Nephron progenitor cell (in vitro differentiated cells): Measurements from ENCODE around the gene RTL1.

Experiments
- DNase-seq: peaks from one replicate; pipeline ENCODE4 v3.0.0; 2021
- H3K27ac Mint-ChIP-seq: 2 replicates; pipeline ENCODE4 v1.8.0; 2021; ENCODE audit warnings: mild to moderate bottlenecking, moderate library complexity, mixed read lengths
- H3K27me3 Mint-ChIP-seq: 2 replicates; pipeline ENCODE4 v1.8.0; 2021; ENCODE audit warnings: mild to moderate bottlenecking, low read depth, mixed read lengths; ENCODE audit not compliant: poor library complexity
- H3K36me3 Mint-ChIP-seq: 2 replicates; pipeline ENCODE4 v1.8.0; 2021; ENCODE audit warnings: low read depth, mixed read lengths
- H3K4me1 Mint-ChIP-seq: 2 replicates; pipeline ENCODE4 v1.8.0; 2021; ENCODE audit warnings: mixed read lengths
- H3K4me3 Mint-ChIP-seq: 2 replicates; pipeline ENCODE4 v1.8.0; 2021; ENCODE audit warnings: mild to moderate bottlenecking, moderate library complexity, mixed read lengths
- H3K9me3 Mint-ChIP-seq: 2 replicates; pipeline ENCODE4 v1.8.0; 2021; ENCODE audit warnings: mild to moderate bottlenecking, moderate library complexity, mixed read lengths
- TF ChIP-seq, protein P1 (sequence below): fragments of 200-600 bp; sonication (generic); IDR thresholded peaks from 2 replicates; pipeline ENCODE4 v1.5.0; 2021; ENCODE audit warnings: antibody characterized with exemption

Gene RTL1

DNA sequence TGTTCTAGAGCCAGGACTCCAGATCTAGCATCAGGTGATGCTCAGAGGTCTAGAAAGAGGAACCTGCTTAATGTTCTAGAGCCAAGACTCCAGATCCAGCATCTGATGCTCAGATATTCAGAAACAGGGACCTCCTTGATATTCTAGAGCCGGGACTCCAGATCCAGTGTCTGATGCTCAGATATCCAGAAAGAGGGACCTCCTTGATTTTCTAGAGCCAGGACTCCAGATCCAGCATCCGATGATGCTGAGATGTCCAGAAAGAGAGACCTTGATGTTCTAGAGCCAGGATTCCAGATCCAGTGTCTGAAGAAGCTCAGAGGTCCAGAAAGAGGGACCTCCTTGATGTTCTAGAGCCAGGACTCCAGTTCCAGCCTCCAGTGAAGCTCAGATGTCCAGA, 40.7 kb downstream of the RTL1 start:
- Mint-ChIP-seq H3K4me1 (peaks cover 37% of the 10 kb centered on the region), H3K27me3 (peaks cover 17% of the 10 kb centered on the region), H3K27ac (no peak overlapping the region), H3K9me3 (no peaks in the 10 kb centered on the region), H3K36me3 (no peaks in the 10 kb centered on the region), H3K4me3 (no peak overlapping the region)
- TF ChIP-seq, protein P1, sequence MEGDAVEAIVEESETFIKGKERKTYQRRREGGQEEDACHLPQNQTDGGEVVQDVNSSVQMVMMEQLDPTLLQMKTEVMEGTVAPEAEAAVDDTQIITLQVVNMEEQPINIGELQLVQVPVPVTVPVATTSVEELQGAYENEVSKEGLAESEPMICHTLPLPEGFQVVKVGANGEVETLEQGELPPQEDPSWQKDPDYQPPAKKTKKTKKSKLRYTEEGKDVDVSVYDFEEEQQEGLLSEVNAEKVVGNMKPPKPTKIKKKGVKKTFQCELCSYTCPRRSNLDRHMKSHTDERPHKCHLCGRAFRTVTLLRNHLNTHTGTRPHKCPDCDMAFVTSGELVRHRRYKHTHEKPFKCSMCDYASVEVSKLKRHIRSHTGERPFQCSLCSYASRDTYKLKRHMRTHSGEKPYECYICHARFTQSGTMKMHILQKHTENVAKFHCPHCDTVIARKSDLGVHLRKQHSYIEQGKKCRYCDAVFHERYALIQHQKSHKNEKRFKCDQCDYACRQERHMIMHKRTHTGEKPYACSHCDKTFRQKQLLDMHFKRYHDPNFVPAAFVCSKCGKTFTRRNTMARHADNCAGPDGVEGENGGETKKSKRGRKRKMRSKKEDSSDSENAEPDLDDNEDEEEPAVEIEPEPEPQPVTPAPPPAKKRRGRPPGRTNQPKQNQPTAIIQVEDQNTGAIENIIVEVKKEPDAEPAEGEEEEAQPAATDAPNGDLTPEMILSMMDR: no peak
- DNase-seq: no peak

GRCh38 chr14:100862277-100862676, 41.2 kb downstream of the RTL1 start:
- no peak overlapping the region for H3K4me3 Mint-ChIP-seq
- no peak for DNase-seq
- peaks cover 17% of the 10 kb centered on the region for H3K27me3 Mint-ChIP-seq
- no peak overlapping the region for H3K27ac Mint-ChIP-seq
- no peaks in the 10 kb centered on the region for H3K9me3 Mint-ChIP-seq
- H3K4me1 Mint-ChIP-seq: peaks cover 42% of the 10 kb centered on the region
- TF ChIP-seq, protein P1: no peak
- no peaks in the 10 kb centered on the region for H3K36me3 Mint-ChIP-seq

GRCh38 chr14:100861937-100862247, 41.6 kb downstream of the RTL1 start:
- H3K4me3 Mint-ChIP-seq: no peak overlapping the region
- no peak for DNase-seq
- H3K9me3 Mint-ChIP-seq: no peaks in the 10 kb centered on the region
- TF ChIP-seq, protein P1: no peak
- no peaks in the 10 kb centered on the region for H3K36me3 Mint-ChIP-seq
- peaks cover 18% of the 10 kb centered on the region for H3K27me3 Mint-ChIP-seq
- peaks cover 46% of the 10 kb centered on the region for H3K4me1 Mint-ChIP-seq
- H3K27ac Mint-ChIP-seq: no peak overlapping the region

DNA sequence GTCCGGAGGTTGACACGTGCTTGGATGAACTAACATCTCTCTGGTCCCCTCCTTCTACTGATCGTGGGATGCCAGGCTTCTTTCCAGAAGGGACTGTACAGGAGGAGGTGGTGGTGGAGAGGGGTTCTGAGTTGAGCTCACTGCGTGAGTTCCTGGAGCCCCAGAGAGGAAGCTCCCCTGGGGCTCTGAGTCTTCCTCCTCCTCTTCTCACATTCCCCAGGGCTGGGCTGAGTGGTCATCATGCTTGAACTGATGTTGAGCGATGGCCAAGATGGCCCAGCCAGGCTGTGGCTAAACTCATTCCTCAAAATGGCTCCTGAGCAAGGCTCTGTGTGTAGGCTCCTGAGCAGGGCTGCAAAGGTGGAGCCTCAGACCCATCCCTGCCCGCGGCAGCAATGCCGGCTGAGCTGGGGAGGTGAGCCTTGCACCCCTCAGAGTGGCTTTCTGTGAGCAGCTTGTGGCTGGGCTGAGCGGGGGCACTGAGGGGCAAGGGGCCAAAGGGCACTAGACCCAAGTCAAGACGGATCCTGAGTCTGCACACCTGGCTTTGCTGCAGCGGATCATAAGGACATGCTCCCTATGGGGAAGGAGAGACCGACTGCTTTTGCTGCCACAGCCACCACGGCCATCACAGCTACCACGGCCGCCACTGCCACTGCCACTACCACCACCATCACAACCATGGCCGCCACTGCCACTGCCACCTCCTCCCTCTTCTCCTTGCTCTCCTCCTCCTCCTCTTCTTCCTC, 42.2 kb downstream of the RTL1 start:
- Mint-ChIP-seq H3K4me3 (no peak overlapping the region), H3K36me3 (no peaks in the 10 kb centered on the region), H3K9me3 (no peaks in the 10 kb centered on the region), H3K27me3 (peaks cover 21% of the 10 kb centered on the region), H3K27ac (no peak overlapping the region), H3K4me1 (peaks cover 50% of the 10 kb centered on the region)
- no peak for DNase-seq
- TF ChIP-seq, protein P1: no peak

GRCh38 chr14:100860556-100861187, 42.9 kb downstream of the RTL1 start:
- H3K4me3 Mint-ChIP-seq: no peak overlapping the region
- peaks cover 25% of the 10 kb centered on the region for H3K27me3 Mint-ChIP-seq
- H3K27ac Mint-ChIP-seq: peak overlapping the region; percentile 66
- no peaks in the 10 kb centered on the region for H3K9me3 Mint-ChIP-seq
- H3K4me1 Mint-ChIP-seq: peaks cover 54% of the 10 kb centered on the region
- no peaks in the 10 kb centered on the region for H3K36me3 Mint-ChIP-seq
- TF ChIP-seq, protein P1: no peak
- DNase-seq: no peak

DNA sequence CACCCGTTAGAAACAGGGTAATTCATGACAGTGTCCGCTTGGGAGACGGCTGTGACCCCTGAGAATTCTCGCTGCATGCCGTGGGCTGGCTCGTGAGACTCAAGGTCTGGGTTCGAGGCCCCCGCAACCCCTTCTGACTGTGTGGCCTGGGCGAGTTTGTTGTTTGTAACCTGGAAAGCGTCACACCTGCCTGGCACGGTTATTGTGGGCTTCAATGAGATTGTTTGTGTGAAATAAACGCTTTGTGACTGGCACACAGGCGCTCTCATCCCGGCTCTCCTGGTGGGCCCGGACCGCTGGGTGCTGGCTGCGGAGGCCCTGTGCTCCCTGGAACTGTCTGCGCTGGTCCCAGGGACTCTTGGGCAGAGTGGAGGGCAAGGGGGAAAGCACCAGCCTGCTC, 43.7 kb downstream of the RTL1 start:
- peaks cover 62% of the 10 kb centered on the region for H3K4me1 Mint-ChIP-seq
- no peak for DNase-seq
- TF ChIP-seq, protein P1: no peak
- no peak overlapping the region for H3K27ac Mint-ChIP-seq
- H3K36me3 Mint-ChIP-seq: no peaks in the 10 kb centered on the region
- H3K4me3 Mint-ChIP-seq: no peak overlapping the region
- peaks cover 31% of the 10 kb centered on the region for H3K27me3 Mint-ChIP-seq
- no peaks in the 10 kb centered on the region for H3K9me3 Mint-ChIP-seq
